ENCODE results near the gene LYST. TPM values are rescaled to one million over a fixed set of nuclear protein-coding genes. Genes with fewer than 3 reads are reported as not detected.
"Not testable (repeated sequence)": the region's sequence is repeated elsewhere in the genome, so short reads cannot be mapped to it uniquely, and the experiment has no call there.

Gene LYST
- total and polyA plus RNA-seq, 7 donors, result 6.6 to 53.2 (median 21.9) TPM

GRCh38 chr1:235650341-235651169 is 216.2 kb downstream of the LYST start:
- peak overlapping the region in 3 of 4 donors; percentile 46 to 57 (median 55) for H3K4me3 ChIP-seq
- peaks cover 0 to 29% (median 26%) of the 10 kb centered on the region in 4 donors for H3K4me1 ChIP-seq
- H3K9me3 ChIP-seq, result peaks cover 0 to 5% (median 0%) of the 10 kb centered on the region in 4 donors
- WGBS, 2 donors, result 2 to 4% methylated on average over 71 of the region's 71 CpGs
- H3K27me3 ChIP-seq, result peaks cover 28 to 87% (median 38%) of the 10 kb centered on the region in 3 donors
- intact Hi-C loops (cut with DNase I), result no loop called here
- peak; percentile 48 for DNase-seq
- no peak for TF ChIP-seq POLR2AphosphoS5 (IDR thresholded peaks at IDR 0.05)
- TF ChIP-seq, protein P1, sequence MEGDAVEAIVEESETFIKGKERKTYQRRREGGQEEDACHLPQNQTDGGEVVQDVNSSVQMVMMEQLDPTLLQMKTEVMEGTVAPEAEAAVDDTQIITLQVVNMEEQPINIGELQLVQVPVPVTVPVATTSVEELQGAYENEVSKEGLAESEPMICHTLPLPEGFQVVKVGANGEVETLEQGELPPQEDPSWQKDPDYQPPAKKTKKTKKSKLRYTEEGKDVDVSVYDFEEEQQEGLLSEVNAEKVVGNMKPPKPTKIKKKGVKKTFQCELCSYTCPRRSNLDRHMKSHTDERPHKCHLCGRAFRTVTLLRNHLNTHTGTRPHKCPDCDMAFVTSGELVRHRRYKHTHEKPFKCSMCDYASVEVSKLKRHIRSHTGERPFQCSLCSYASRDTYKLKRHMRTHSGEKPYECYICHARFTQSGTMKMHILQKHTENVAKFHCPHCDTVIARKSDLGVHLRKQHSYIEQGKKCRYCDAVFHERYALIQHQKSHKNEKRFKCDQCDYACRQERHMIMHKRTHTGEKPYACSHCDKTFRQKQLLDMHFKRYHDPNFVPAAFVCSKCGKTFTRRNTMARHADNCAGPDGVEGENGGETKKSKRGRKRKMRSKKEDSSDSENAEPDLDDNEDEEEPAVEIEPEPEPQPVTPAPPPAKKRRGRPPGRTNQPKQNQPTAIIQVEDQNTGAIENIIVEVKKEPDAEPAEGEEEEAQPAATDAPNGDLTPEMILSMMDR (IDR thresholded peaks at IDR 0.05), result no peak
- no peak for TF ChIP-seq EP300 (IDR thresholded peaks at IDR 0.05)
- TF ChIP-seq POLR2A (IDR thresholded peaks at IDR 0.05), result no peak
- H3K27ac ChIP-seq, result no peak overlapping the region
- no peaks in the 10 kb centered on the region for H3K36me3 ChIP-seq

- H3K27me3 ChIP-seq, result peaks cover 28 to 86% (median 38%) of the 10 kb centered on the region in 3 donors
- H3K36me3 ChIP-seq, result no peaks in the 10 kb centered on the region
- peak; percentile 60 for DNase-seq
- TF ChIP-seq POLR2AphosphoS5 (IDR thresholded peaks at IDR 0.05) (no peak), POLR2A (IDR thresholded peaks at IDR 0.05) (no peak), EP300 (IDR thresholded peaks at IDR 0.05) (no peak)
- TF ChIP-seq, protein P1 (IDR thresholded peaks at IDR 0.05), result no peak
- peak within 1 kb of the TSS in 3 of 4 donors; percentile 46 to 57 (median 55) for H3K4me3 ChIP-seq
- H3K9me3 ChIP-seq, result peaks cover 0 to 5% (median 0%) of the 10 kb centered on the region in 4 donors
- no peak within 1 kb of the TSS for H3K27ac ChIP-seq
- intact Hi-C loops (cut with DNase I), result no loop called here
- WGBS, 2 donors, result 0 to 1% methylated on average over 111 of the region's 111 CpGs
- peaks cover 0 to 29% (median 26%) of the 10 kb centered on the region in 4 donors for H3K4me1 ChIP-seq
Observed at GRCh38 chr1:235649368-235650163, 217.1 kb downstream of the LYST start, which contains the start of gene GNG4. Gene GNG4 (minus strand): TSS chr1:235649784. CDS start chr1:235583838, 65,946 bp downstream.

GRCh38 chr1:235648954-235649367 is 217.7 kb downstream of the LYST start:
- H3K4me1 ChIP-seq, result peaks cover 0 to 29% (median 26%) of the 10 kb centered on the region in 4 donors
- H3K4me3 ChIP-seq, result peak overlapping the region in 3 of 4 donors; percentile 46 to 57 (median 55)
- no peaks in the 10 kb centered on the region for H3K36me3 ChIP-seq
- H3K27me3 ChIP-seq, result peaks cover 25 to 86% (median 38%) of the 10 kb centered on the region in 3 donors
- no peak for TF ChIP-seq POLR2A (IDR thresholded peaks at IDR 0.05)
- TF ChIP-seq, protein P1 (IDR thresholded peaks at IDR 0.05), result no peak
- no peak for TF ChIP-seq POLR2AphosphoS5 (IDR thresholded peaks at IDR 0.05)
- no peak for TF ChIP-seq EP300 (IDR thresholded peaks at IDR 0.05)
- 0 to 1% methylated on average over 30 of the region's 30 CpGs for WGBS, 2 donors
- peak; percentile 64 for DNase-seq
- H3K27ac ChIP-seq, result no peak overlapping the region
- intact Hi-C loops (cut with DNase I), result no loop called here
- peaks cover 0 to 1% (median 0%) of the 10 kb centered on the region in 4 donors for H3K9me3 ChIP-seq

GRCh38 chr1:235648407-235648907 is 218.2 kb downstream of the LYST start:
- intact Hi-C loops (cut with DNase I), result no loop called here
- peak; percentile 53 for DNase-seq
- TF ChIP-seq POLR2AphosphoS5 (IDR thresholded peaks at IDR 0.05), result no peak
- no peak for TF ChIP-seq EP300 (IDR thresholded peaks at IDR 0.05)
- TF ChIP-seq, protein P1 (IDR thresholded peaks at IDR 0.05), result no peak
- no peak for TF ChIP-seq POLR2A (IDR thresholded peaks at IDR 0.05)
- no peaks in the 10 kb centered on the region for H3K36me3 ChIP-seq
- no peaks in the 10 kb centered on the region for H3K9me3 ChIP-seq
- peaks cover 25 to 84% (median 38%) of the 10 kb centered on the region in 3 donors for H3K27me3 ChIP-seq
- peak overlapping the region in 2 of 4 donors; percentile 55 to 57 for H3K4me3 ChIP-seq
- WGBS, 2 donors, result 6 to 9% methylated on average over 31 of the region's 31 CpGs
- peaks cover 0 to 29% (median 26%) of the 10 kb centered on the region in 4 donors for H3K4me1 ChIP-seq
- no peak overlapping the region for H3K27ac ChIP-seq

DNA sequence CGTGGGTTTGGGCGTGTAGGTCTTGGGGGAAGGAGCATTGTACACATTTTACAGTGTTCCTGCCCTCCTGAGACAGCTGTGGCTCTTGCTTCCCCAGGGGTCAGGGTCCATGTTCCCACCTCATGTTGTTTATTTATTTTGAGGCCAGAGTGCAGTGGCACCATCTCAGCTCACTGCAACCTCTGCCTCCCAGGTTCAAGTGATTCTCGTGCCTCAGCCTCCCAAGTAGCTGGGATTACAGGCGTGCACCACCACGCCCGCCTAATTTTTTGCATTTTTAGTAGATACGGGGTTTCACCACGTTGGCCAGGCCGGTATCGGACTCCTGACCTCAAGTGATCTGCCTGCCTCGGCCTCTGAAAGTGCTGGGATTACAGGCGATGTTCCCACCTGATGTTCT is 219.2 kb downstream of the LYST start:
- H3K4me3 ChIP-seq; H3K27ac ChIP-seq; H3K9me3 ChIP-seq; H3K36me3 ChIP-seq; DNase-seq; intact Hi-C loops (cut with DNase I): not testable (repeated sequence)
- peaks cover 0 to 29% (median 26%) of the 10 kb centered on the region in 4 donors for H3K4me1 ChIP-seq
- WGBS, 2 donors, result 66 to 85% methylated on average over 12 of the region's 12 CpGs
- H3K27me3 ChIP-seq, result peaks cover 25 to 84% (median 38%) of the 10 kb centered on the region in 3 donors

Data from sigmoid colon (tissue), 7 donors.